Amygdala (tissue), 56 donors: Measurements from ENCODE around the gene VOPP1.
"Not testable (repeated sequence)": the region's sequence is repeated elsewhere in the genome, so short reads cannot be mapped to it uniquely, and the experiment has no call there.

Source experiments
- DNase-seq, 56 donors: peaks; one replicate each; lab custom pipeline; 2025; lab: John Stamatoyannopoulos, UW

VOPP1 gene

DNA sequence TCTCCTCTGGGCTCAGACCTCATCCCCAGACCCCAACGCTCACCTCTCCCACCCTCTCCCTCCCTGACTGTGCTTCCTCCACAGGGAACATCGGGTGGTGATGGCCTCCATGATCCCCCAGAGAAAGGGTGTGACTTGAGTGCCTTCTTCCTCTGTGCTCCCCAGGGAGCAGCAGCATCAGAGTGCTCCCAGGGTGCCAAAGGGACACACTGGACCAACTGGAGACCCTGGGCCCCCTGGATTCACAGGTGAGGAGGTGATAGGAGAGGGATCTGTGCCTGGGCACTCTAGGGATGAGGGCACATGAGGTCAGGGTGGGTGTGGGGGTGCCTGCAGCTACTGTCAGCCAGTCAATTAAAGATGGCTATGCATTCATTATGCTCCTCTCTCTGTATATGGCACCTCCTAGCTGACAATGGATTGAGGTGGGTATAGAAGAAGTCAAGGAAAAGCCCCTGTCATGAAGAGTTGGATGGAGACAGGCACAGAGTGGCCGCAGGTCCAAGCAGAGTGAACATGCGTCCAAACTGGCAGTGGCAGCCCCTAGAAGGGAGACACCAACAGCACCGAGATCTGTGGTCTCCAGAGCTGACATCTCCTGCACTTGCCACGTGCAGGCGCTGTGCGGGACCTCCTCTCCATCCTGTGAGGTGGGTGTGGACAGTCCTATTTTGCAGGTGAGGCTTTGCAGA is 15.5 kb upstream of the VOPP1 start:
- no peak for DNase-seq

DNA sequence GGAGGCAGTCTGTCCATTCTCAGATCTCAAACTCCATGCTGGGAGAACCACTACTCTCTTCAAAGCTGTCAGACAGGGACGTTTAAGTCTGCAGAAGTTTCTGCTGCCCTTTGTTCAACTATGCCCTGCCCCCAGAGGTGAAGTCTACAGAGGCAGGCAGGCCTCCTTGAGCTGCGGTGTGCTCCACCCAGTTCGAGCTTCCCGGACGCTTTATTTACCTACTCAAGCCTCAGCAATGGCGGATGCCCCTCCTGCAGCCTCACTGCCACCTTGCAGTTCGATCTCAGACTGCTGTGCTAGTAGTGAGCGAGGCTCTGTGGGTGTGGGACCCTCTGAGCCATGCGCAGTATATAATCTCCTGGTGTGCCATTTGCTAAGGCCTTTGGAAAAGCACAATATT is 10.4 kb upstream of the VOPP1 start:
- DNase-seq, result not testable (repeated sequence)

DNA sequence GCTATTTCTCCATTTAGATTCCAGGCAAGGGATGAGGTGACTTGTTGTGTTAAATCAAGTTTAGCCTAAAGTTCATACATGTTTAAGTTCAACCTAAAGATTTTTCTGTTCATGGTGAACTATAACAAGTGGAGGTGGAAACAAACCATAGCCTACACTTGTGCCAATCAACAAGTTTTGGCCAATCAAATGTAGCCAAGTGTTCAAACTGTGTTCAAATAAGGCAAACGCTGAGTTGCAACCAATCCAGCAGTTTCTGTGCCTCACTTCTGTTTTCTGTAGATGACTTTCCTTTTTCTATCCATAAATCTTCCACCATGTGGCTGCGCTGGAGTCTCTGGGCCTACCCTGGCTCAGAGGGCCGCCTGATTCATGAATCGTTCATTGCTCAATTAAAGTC is 4.5 kb upstream of the VOPP1 start:
- DNase-seq, result no peak

DNA sequence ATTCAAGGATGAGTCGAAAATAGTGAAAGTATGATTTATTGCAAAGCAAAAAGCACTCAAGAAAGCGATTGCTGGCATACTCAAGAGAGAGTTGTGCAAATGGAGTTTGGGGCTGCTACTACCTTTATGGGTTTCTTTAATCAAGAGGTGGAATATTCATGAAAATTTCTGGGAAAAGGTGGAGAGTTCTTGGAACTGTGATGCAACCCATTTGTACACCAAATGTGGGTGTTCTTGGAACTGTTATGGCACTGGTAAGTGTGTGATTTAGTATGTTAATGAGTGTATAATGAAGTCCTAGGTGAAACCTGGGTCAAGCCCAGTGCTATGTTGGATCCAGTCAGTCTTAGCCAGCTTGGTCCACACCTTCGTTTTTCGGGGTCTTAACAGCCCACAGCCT is 3.4 kb upstream of the VOPP1 start:
- no peak for DNase-seq

GRCh38 chr7:55575098-55575497 is 2.8 kb upstream of the VOPP1 start:
- no peak for DNase-seq

GRCh38 chr7:55574051-55574717 is 1.9 kb upstream of the VOPP1 start:
- no peak for DNase-seq

DNA sequence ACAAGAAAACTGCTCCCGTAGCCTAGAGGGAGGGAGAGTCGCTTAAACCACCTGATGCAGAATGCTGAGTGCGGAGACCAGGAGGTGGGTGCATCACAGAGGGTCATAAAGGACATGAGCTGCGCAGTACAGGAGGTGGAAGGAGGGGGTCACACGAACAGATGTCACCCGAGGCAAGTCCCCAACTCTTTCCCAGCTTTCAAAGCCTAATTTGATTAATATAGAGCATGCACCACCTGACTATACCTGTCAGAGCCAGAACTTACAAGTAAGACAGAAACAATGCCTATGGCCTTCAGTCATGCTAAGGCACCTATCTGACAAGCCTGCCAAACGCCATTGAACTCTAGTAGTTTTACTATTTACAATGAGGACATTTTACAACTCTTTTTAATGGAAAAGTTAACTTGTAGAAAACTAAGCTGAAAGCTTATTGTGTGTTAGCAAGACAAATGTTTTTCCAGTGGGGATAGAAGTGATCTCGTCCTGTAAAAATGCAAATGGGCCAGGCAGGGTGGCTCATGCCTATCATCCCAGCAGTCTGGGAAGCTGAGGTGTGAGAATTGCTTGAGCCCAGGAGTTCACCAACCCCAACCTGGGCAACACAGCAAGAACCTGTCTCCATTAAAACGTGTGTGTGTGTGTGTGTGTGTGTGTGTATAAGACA is 1.1 kb upstream of the VOPP1 start:
- DNase-seq, result no peak

GRCh38 chr7:55571511-55572377 is 558 bp downstream of the VOPP1 start:
- DNase-seq, result peak in 30 of 56 donors; percentile 10 to 73 (median 34)

GRCh38 chr7:55570939-55571338 is 1.4 kb downstream of the VOPP1 start:
- DNase-seq, result no peak

DNA sequence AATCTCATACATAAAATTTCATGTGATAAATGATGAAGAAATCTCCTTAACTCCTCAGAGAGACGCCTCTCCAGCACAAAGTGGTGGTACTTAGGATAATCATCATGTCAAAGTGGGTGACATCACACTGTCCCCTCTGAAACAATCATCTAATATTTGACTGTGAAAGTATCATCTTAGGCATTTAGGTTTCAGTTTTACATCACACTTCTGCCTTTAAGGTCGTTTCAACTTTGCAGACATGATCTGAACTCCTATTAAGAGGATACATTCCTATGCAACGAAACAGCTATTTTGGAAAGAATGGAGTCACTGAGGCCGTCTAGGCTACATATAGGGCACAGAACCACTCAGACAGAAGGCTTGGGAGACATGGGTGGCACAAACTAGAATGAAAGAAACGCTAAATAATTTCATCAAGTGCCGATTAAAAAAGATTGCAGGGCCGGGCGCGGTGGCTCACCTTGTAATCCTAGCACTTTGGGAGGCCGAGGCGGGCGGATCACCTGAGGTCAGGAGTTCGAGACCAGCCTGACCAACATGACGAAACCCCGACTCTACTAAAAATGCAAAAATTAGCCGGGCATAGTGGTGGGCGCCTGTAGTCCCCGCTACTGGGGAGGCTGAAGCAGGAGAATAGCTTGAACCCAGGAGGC is 2.0 kb downstream of the VOPP1 start:
- no peak for DNase-seq

- DNase-seq, result no peak
These were observed 2.5 kb downstream of the VOPP1 start for GRCh38 chr7:55569797-55570196.

GRCh38 chr7:55569269-55569663 is 3.0 kb downstream of the VOPP1 start:
- no peak for DNase-seq

DNA sequence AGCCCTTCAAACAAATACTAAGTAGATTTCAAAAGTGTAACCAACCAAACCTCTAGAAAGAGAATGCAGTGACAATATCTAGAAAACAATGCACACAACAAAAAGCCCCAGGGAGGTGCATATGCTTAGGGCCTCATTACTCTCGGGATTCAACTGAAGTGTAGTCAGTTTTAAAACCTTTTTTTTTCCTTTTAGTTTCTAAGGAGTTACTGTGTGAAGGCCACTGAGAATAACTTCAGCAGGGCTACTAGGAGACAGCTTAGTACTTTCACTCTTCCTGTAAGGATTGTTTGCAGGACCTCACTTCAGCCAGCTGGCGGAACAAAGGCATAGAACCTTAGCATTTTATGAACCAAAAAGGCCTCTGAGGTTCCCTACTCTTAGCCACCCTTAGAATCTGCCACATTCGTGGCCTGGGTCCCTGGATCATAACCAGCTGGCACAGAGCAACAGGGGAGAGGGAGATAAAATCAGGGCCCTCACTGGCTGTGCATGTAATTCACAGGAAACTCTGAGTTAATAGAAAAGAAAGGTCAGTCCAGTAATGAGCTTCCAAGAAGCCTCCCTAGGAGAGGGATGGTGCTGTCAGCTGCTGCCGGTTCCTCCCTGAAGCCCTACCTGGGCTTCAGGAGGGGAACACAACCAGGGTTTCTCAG is 3.6 kb downstream of the VOPP1 start:
- no peak for DNase-seq

DNA sequence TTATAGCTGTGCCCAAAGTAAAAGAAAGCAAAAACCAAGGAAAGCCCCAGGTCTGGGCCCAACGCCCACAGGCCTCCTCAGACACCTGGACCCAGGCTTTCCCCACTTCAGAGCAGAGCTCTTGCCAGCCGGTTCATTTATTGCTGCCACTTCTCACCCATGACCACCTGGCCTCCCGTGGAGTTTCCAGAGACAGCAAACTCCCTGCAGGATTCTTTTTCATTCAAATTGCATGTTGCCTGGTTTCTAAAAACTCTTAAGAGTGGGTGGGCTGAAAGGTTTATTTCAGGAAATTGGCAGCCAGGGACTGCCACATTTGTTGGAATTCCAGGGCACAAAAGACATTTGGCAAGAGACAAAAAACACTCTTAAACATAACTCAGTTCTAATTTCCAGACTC is 4.7 kb downstream of the VOPP1 start:
- peak in 6 of 56 donors; percentile 8 to 30 (median 20) for DNase-seq

DNA sequence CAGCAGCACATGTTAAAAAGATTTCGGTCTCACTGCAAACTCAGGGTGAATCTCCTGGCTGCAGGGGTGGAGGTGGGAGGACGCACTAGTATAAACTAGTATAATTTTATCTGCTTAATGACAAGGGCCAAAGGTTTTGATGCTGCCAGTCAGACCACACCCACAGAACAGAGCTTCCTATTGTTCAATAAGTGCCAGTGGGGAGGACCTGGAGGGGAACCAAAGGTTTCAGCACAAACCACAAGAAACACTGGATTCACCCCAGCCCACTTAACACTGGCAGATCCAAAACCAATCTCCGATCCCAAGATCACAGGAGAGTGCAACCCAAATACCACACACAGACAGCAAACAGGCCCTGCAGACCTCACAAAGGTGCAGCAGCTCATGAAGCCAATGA is 6.6 kb downstream of the VOPP1 start:
- no peak for DNase-seq

DNA sequence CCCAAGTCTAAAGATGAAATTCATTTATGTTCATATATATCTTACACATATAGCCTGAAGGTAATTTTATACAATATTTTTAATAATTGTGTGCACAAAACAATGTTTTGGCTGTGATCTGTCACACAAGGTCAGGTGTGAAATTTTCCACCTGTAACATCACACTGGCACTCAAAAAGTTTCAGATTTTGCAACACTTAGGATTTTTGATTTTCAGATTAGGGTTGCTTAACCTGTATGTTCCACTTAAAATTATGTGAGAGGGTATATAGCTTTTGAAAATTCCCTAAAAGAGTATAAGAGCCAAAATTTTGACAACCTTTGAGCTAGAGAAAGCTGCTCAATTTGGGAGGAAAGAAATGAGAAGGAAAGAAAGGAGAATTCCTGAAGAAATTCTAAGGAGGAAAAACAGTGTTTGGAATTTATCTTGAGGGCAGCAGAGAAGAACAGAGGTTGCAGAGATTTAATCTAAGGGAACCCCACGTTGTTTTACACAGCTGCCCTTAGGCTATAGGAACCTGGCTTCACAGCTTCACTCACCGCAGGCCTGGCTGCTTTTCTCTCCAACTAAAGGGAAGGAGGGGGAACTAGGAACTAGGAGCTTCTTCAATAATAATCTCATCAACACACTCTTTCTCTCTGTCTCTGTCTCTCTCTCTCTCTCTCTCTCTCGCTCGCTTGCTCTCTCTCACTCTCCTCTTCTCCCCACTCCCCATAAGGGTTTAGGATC is 8.5 kb downstream of the VOPP1 start:
- DNase-seq, result no peak

- no peak for DNase-seq
These were observed 10.6 kb downstream of the VOPP1 start for GRCh38 chr7:55561690-55562089.

GRCh38 chr7:55558962-55559920 is 13.1 kb downstream of the VOPP1 start:
- DNase-seq, result no peak
